SK-N-MC (cell line): ENCODE results near the gene EIF2B2.

Experiments
- DNase-seq: peaks from one replicate; pipeline ENCODE4 v3.0.0-alpha.2; 2011; ENCODE audit warnings: low read depth, low spot score
- H3K27ac ChIP-seq: fragments of 200-600 bp; sonication (generic); 2 replicates; pipeline ENCODE4 v1.5.1; 2016; ENCODE audit warnings: mixed run types
- H3K36me3 ChIP-seq: fragments of 200-600 bp; sonication (generic); 2 replicates; pipeline ENCODE4 v1.6.1; 2017; ENCODE audit warnings: antibody characterized with exemption, low read length, mixed read lengths; ENCODE audit not compliant: insufficient read depth
- H3K4me3 ChIP-seq: fragments of 200-600 bp; sonication (generic); 2 replicates; pipeline ENCODE4 v1.5.1; 2016
- H3K9ac ChIP-seq: fragments of 200-600 bp; sonication (generic); 2 replicates; pipeline ENCODE4 v1.8.0; 2017; ENCODE audit warnings: mixed run types, mixed read lengths; ENCODE audit not compliant: insufficient read length
- H3K9me3 ChIP-seq: fragments of 200-600 bp; sonication (generic); 2 replicates; pipeline ENCODE4 v1.6.1; 2017; ENCODE audit warnings: low read depth, mild to moderate bottlenecking, antibody characterized with exemption, low read length, moderate library complexity, mixed read lengths
- EZH2 ChIP-seq: fragments of 200-600 bp; sonication (generic); IDR thresholded peaks from one replicate; pipeline ENCODE4 v1.6.1; 2017; ENCODE audit warnings: antibody characterized with exemption
- FOXP2 ChIP-seq: optimal IDR thresholded peaks from 2 replicates; pipeline ENCODE3; 2011; ENCODE audit warnings: mild to moderate bottlenecking, moderate library complexity; ENCODE audit not compliant: insufficient read depth; ENCODE audit errors: extremely low read length, control extremely low read depth
- POLR2AphosphoS5 ChIP-seq: IDR thresholded peaks from 2 replicates; pipeline ENCODE4 v1.6.1; 2012; ENCODE audit warnings: mild to moderate bottlenecking, low read depth, low read length, borderline replicate concordance

EIF2B2 gene

DNA sequence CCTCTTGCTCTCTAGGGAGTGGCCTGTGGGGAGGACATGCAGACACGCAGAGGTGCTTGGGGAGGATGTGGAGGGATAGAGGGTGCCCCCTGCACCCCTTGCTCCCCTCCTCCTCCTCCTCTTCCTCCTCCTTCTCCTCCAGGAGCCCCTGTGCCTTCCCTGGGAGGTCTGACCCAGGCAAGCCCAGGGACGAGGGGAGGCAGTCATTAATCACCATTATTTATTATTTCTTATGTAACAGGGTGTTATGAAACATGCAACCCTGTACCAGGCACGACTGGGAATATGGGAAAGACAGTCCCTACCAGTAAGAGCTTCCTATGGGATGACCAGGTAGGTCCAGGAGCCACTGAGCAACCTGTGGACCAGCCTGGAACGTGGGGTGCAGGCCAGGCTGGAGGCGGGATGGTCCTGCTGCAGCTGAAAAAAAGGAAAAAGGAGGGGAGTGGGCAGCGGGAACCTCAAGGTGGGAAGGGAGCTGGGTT is 24.8 kb upstream of the EIF2B2 start:
- DNase-seq, result no peak
- H3K4me3 ChIP-seq, result no peak overlapping the region
- no peak overlapping the region for H3K9ac ChIP-seq
- H3K36me3 ChIP-seq, result no peaks in the 10 kb centered on the region
- TF ChIP-seq EZH2 (no peak), POLR2AphosphoS5 (no peak), FOXP2 (no peak)
- no peaks in the 10 kb centered on the region for H3K9me3 ChIP-seq
- H3K27ac ChIP-seq, result no peak overlapping the region

GRCh38 chr14:74978416-74978947 is 24.2 kb upstream of the EIF2B2 start:
- TF ChIP-seq EZH2 (no peak), POLR2AphosphoS5 (no peak), FOXP2 (no peak)
- Histone ChIP-seq H3K9me3 (no peaks in the 10 kb centered on the region), H3K9ac (peak overlapping the region; percentile 33), H3K36me3 (no peaks in the 10 kb centered on the region), H3K4me3 (no peak overlapping the region), H3K27ac (peak overlapping the region; percentile 26; the same call in 1 of the 2 replicates)
- no peak for DNase-seq

- no peak overlapping the region for H3K4me3 ChIP-seq
Observed at GRCh38 chr14:74979029-74979428, 23.7 kb upstream of the EIF2B2 start.

GRCh38 chr14:74979442-74980397 is 23.0 kb upstream of the EIF2B2 start:
- Histone ChIP-seq H3K36me3 (no peaks in the 10 kb centered on the region), H3K9me3 (no peaks in the 10 kb centered on the region), H3K27ac (peak overlapping the region; percentile 76), H3K4me3 (peak overlapping the region; percentile 23; the same call in 1 of the 2 replicates), H3K9ac (no peak overlapping the region)
- TF ChIP-seq EZH2 (no peak), FOXP2 (no peak), POLR2AphosphoS5 (no peak)
- no peak for DNase-seq

More at GRCh38 chr14:74979029-74979428, 23.7 kb upstream of the EIF2B2 start:
- Histone ChIP-seq H3K36me3 (no peaks in the 10 kb centered on the region), H3K9me3 (no peaks in the 10 kb centered on the region), H3K9ac (no peak overlapping the region), H3K27ac (peak overlapping the region; percentile 76; the same call in 1 of the 2 replicates)
- no peak for DNase-seq
- TF ChIP-seq POLR2AphosphoS5, result no peak
- TF ChIP-seq FOXP2, result no peak
- no peak for TF ChIP-seq EZH2

GRCh38 chr14:74980398-74980730 is 22.4 kb upstream of the EIF2B2 start:
- no peaks in the 10 kb centered on the region for H3K9me3 ChIP-seq
- peak overlapping the region; percentile 76; the same call in 1 of the 2 replicates for H3K27ac ChIP-seq
- no peak for DNase-seq
- H3K9ac ChIP-seq, result no peak overlapping the region
- TF ChIP-seq EZH2 (no peak), FOXP2 (no peak), POLR2AphosphoS5 (no peak)
- peak overlapping the region; percentile 9 for H3K4me3 ChIP-seq
- H3K36me3 ChIP-seq, result no peaks in the 10 kb centered on the region

DNA sequence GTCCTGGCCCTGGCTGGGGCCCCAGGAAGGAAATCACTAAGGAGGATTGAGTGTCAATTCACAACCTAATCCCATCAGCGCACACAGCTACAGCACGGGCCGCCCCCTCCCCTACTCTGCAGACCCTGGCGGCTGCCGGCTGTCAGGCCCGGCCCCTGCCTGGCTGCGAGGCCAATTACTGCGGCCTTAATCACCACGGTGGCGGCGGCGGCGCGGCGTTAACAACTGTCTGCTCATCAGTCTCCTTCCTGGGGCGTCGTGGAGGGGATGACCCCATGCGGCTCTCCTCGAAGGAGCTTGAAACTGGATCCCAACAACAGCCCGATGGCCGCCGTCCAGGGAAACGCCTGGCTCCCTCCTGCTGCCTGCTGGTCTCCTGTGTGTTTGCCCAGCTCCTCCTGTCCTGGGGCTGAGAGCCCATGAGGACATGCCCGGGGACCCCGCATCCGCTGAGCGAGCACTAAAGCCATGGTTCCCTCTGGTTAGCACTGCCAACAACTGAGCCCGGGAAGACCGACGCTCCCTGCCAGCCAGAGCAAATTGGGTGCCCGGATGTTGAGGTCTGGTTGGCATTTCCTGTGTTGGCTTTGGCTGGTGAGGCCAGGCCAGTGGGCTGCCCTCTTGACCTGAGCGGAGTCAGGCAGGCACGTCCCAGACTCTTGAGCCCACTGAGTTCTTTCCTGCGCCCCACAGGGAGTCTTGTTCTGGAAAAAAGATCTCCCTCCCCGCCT is 21.8 kb upstream of the EIF2B2 start:
- no peaks in the 10 kb centered on the region for H3K9me3 ChIP-seq
- DNase-seq, result no peak
- H3K27ac ChIP-seq, result peak overlapping the region; percentile 76; the same call in 1 of the 2 replicates
- TF ChIP-seq POLR2AphosphoS5 (no peak; the same call in 1 of the 2 replicates), FOXP2 (no peak), EZH2 (no peak)
- no peak overlapping the region for H3K9ac ChIP-seq
- H3K36me3 ChIP-seq, result no peaks in the 10 kb centered on the region
- H3K4me3 ChIP-seq, result peak overlapping the region; percentile 9

GRCh38 chr14:74981462-74981782 is 21.3 kb upstream of the EIF2B2 start:
- Histone ChIP-seq H3K36me3 (no peaks in the 10 kb centered on the region), H3K27ac (peak overlapping the region; percentile 76; the same call in 1 of the 2 replicates), H3K9me3 (no peaks in the 10 kb centered on the region), H3K9ac (no peak overlapping the region), H3K4me3 (peak overlapping the region; percentile 9; the same call in 1 of the 2 replicates)
- TF ChIP-seq FOXP2 (no peak), POLR2AphosphoS5 (0 out of 2 replicates have a peak, but pooled peaks have one; percentile 24), EZH2 (no peak)
- DNase-seq, result no peak

DNA sequence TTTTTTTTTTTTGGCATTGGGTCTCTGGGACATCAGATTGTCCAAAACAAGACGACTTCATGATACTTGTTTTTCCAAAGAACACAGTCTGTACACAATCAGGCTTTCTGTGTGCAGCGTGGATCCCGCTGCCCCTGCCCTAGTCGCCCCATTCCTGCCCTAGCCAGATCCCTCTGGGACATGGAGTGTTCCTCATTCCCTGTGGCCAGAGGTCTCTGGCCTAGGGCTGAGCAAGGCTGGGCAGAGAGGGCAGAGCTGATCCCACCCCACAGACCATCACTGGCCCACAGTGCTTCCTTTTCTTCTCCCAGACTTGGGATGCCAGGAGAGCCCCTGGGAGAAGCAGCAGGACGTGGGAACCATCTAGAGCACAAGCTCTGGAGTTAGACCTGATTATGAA is 20.9 kb upstream of the EIF2B2 start:
- Histone ChIP-seq H3K4me3 (no peak overlapping the region), H3K9ac (no peak overlapping the region), H3K27ac (peak overlapping the region; percentile 76; the same call in 1 of the 2 replicates), H3K36me3 (no peaks in the 10 kb centered on the region), H3K9me3 (no peaks in the 10 kb centered on the region)
- DNase-seq, result no peak
- TF ChIP-seq EZH2 (no peak), FOXP2 (no peak), POLR2AphosphoS5 (no peak)
